ENCODE results near the gene TOP2B. TPM values are rescaled to one million over a fixed set of nuclear protein-coding genes. Genes with fewer than 3 reads are reported as not detected.

Gene TOP2B
- total RNA-seq, 1 experiment from 2014 or later, result 88.7 TPM

- Mint-ChIP-seq H3K9me3 (ENCODE audit: unreplicated experiment) (peaks cover 6% of the 10 kb centered on the region), H3K36me3 (ENCODE audit: insufficient read depth, unreplicated experiment) (no peaks in the 10 kb centered on the region), H3K4me3 (ENCODE audit: unreplicated experiment) (no peak overlapping the region), H3K4me1 (ENCODE audit: insufficient read depth, unreplicated experiment) (no peaks in the 10 kb centered on the region), H3K27me3 (ENCODE audit: insufficient read depth, unreplicated experiment) (no peaks in the 10 kb centered on the region), H3K27ac (ENCODE audit: low read depth, unreplicated experiment) (no peak overlapping the region)
- intact Hi-C loops (cut with micrococcal nuclease), result no loop called here
- CTCF ChIA-PET, result interaction anchor here (0.7 to 1.0 kb wide), 2 partner anchors 20 to 37 kb away, joined by 3 to 4 read pairs; no protein-coding TSS in a partner anchor
- TF ChIP-seq, protein P1, sequence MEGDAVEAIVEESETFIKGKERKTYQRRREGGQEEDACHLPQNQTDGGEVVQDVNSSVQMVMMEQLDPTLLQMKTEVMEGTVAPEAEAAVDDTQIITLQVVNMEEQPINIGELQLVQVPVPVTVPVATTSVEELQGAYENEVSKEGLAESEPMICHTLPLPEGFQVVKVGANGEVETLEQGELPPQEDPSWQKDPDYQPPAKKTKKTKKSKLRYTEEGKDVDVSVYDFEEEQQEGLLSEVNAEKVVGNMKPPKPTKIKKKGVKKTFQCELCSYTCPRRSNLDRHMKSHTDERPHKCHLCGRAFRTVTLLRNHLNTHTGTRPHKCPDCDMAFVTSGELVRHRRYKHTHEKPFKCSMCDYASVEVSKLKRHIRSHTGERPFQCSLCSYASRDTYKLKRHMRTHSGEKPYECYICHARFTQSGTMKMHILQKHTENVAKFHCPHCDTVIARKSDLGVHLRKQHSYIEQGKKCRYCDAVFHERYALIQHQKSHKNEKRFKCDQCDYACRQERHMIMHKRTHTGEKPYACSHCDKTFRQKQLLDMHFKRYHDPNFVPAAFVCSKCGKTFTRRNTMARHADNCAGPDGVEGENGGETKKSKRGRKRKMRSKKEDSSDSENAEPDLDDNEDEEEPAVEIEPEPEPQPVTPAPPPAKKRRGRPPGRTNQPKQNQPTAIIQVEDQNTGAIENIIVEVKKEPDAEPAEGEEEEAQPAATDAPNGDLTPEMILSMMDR (IDR thresholded peaks at IDR 0.05; ENCODE audit: unreplicated experiment), result no peak
- no TSS peak for BruUV-seq (replicated peaks)
- POLR2A ChIA-PET, result interaction anchor here (1.7 kb wide), 1 partner anchor 10 kb away, joined by 4 read pairs; no protein-coding TSS in a partner anchor
- no peak for DNase-seq (ENCODE audit: unreplicated experiment)
These were observed 42.7 kb upstream of the TOP2B start for GRCh38 chr3:25707268-25707926.

DNA sequence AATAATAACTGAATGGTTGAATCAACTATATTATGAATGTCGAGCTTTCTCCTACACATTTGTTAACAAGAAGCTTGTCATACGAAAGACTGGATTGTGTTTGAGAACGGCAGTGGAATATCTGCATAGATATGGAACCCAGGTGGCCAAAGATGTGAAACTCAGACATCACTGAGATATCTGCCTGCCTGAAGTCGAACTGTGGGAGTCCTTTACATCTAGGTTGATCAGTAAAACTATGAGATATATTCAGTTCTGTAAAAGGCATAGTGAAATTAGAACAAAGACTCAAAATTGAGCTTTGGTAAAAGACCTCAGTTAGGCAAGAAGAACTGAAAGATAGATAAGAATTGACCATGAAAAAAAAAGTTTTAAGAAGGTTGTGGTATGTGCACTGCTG lies 41.5 kb upstream of the TOP2B start:
- intact Hi-C loops (cut with micrococcal nuclease), result no loop called here
- CTCF ChIA-PET, result interaction anchor here (0.5 to 1.2 kb wide), 2 partner anchors 25 to 941 kb away, joined by 3 read pairs; no protein-coding TSS in a partner anchor
- Mint-ChIP-seq H3K27me3 (ENCODE audit: insufficient read depth, unreplicated experiment) (no peaks in the 10 kb centered on the region), H3K9me3 (ENCODE audit: unreplicated experiment) (peaks cover 6% of the 10 kb centered on the region), H3K4me1 (ENCODE audit: insufficient read depth, unreplicated experiment) (no peaks in the 10 kb centered on the region), H3K36me3 (ENCODE audit: insufficient read depth, unreplicated experiment) (no peaks in the 10 kb centered on the region), H3K27ac (ENCODE audit: low read depth, unreplicated experiment) (no peak overlapping the region), H3K4me3 (ENCODE audit: unreplicated experiment) (no peak overlapping the region)
- no peak for DNase-seq (ENCODE audit: unreplicated experiment)
- no TSS peak for BruUV-seq (replicated peaks)
- POLR2A ChIA-PET, result interaction anchor here (1.7 kb wide), 1 partner anchor 9 kb away, joined by 4 read pairs; no protein-coding TSS in a partner anchor
- TF ChIP-seq, protein P1 (IDR thresholded peaks at IDR 0.05; ENCODE audit: unreplicated experiment), result no peak

DNA sequence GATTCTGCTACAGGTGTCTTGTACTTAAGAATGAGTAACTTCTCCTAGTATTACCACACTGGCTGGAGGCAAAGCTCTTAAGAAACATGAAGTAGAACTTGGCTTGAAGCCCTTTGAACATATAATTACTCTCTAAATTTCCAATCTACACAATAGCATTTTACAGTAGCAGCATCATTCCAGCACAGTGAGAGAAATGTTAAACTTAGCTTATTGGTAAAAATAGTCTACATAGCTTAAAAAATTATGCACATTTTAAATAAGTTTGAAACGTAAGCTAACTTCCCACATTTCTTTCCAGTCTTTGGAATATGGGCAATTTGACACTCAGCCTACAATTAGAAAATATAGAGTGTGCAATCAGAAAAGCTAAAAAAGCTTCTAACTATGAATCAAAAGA lies 32.8 kb upstream of the TOP2B start:
- no TSS peak for BruUV-seq (replicated peaks)
- DNase-seq (ENCODE audit: unreplicated experiment), result peak; percentile 27
- ChIA-PET CTCF (interaction anchor here (0.7 to 1.6 kb wide), 5 partner anchors 9 to 1979 kb away, joined by 3 to 4 read pairs (median 4); no protein-coding TSS in a partner anchor), POLR2A (interaction anchor here (0.9 to 1.8 kb wide), 2 partner anchors 9 to 86 kb away, joined by 3 to 4 read pairs; partner anchors contain the start of gene NGLY1)
- Mint-ChIP-seq H3K4me1 (ENCODE audit: insufficient read depth, unreplicated experiment) (no peaks in the 10 kb centered on the region), H3K27ac (ENCODE audit: low read depth, unreplicated experiment) (no peak overlapping the region), H3K9me3 (ENCODE audit: unreplicated experiment) (no peaks in the 10 kb centered on the region), H3K36me3 (ENCODE audit: insufficient read depth, unreplicated experiment) (no peaks in the 10 kb centered on the region), H3K4me3 (ENCODE audit: unreplicated experiment) (no peak overlapping the region), H3K27me3 (ENCODE audit: insufficient read depth, unreplicated experiment) (no peaks in the 10 kb centered on the region)
- TF ChIP-seq, protein P1 (IDR thresholded peaks at IDR 0.05; ENCODE audit: unreplicated experiment), result no peak
- intact Hi-C loops (cut with micrococcal nuclease), result no loop called here

GRCh38 chr3:25695731-25696420 lies 31.2 kb upstream of the TOP2B start:
- POLR2A ChIA-PET, result no interaction called here

More at GRCh38 chr3:25695731-25696420, 31.2 kb upstream of the TOP2B start:
- intact Hi-C loops (cut with micrococcal nuclease), result no loop called here
- no peaks in the 10 kb centered on the region for H3K36me3 Mint-ChIP-seq (ENCODE audit: insufficient read depth, unreplicated experiment)
- H3K27me3 Mint-ChIP-seq (ENCODE audit: insufficient read depth, unreplicated experiment), result no peaks in the 10 kb centered on the region
- BruUV-seq (replicated peaks), result no TSS peak
- TF ChIP-seq, protein P1 (IDR thresholded peaks at IDR 0.05; ENCODE audit: unreplicated experiment), result no peak
- CTCF ChIA-PET, result interaction anchor here (0.6 kb wide), 1 partner anchor 66 kb away, joined by 4 read pairs; no protein-coding TSS in a partner anchor
- no peak for DNase-seq (ENCODE audit: unreplicated experiment)
- H3K4me1 Mint-ChIP-seq (ENCODE audit: insufficient read depth, unreplicated experiment), result no peaks in the 10 kb centered on the region
- H3K4me3 Mint-ChIP-seq (ENCODE audit: unreplicated experiment), result no peak overlapping the region
- H3K27ac Mint-ChIP-seq (ENCODE audit: low read depth, unreplicated experiment), result no peak overlapping the region
- H3K9me3 Mint-ChIP-seq (ENCODE audit: unreplicated experiment), result no peaks in the 10 kb centered on the region
